Stomach smooth muscle (tissue), 2 donors: ENCODE results near the gene C1orf116.

ENCODE experiments used
- H3K27ac ChIP-seq: one replicate; pipeline ENCODE4 v1.7.0; 2013; ENCODE audit warnings: mild to moderate bottlenecking, low read length, inconsistent platforms
- H3K27me3 ChIP-seq, 2 donors: one replicate each; pipeline ENCODE4 v1.7.0; 2013; ENCODE audit warnings: low read length in 2 of 2; ENCODE audit not compliant: insufficient read depth in 2 of 2, control insufficient read depth in 1 of 2
- H3K36me3 ChIP-seq, 2 donors: one replicate each; pipeline ENCODE4 v1.7.0; 2013; ENCODE audit warnings: low read length in 2 of 2; ENCODE audit not compliant: control insufficient read depth in 2 of 2, insufficient read depth in 2 of 2
- H3K4me1 ChIP-seq: one replicate; pipeline ENCODE4 v1.7.0; 2013; ENCODE audit warnings: low read length; ENCODE audit not compliant: control insufficient read depth, insufficient read depth
- H3K4me3 ChIP-seq, 2 donors: one replicate each; pipeline ENCODE4 v1.7.0; 2013; ENCODE audit warnings: low read length in 2 of 2
- H3K9ac ChIP-seq, 2 donors: one replicate each; pipeline ENCODE4 v1.7.0; 2013; ENCODE audit warnings: low read length in 2 of 2, mild to moderate bottlenecking in 1 of 2
- H3K9me3 ChIP-seq, 2 donors: one replicate each; pipeline ENCODE4 v1.7.0; 2013; ENCODE audit warnings: low read length in 2 of 2; ENCODE audit not compliant: control insufficient read depth in 2 of 2
- donor health status: healthy.
- donor health status: Pancreatic carcinoma.

C1orf116 gene

GRCh38 chr1:207034998-207035397, 2.4 kb upstream of the C1orf116 start:
- H3K27ac ChIP-seq: no peak overlapping the region

GRCh38 chr1:207034208-207034607, 1.7 kb upstream of the C1orf116 start:
- no peaks in the 10 kb centered on the region for H3K9me3 ChIP-seq
- no peak overlapping the region for H3K4me3 ChIP-seq
- no peaks in the 10 kb centered on the region for H3K36me3 ChIP-seq
- H3K27ac ChIP-seq: no peak overlapping the region
- peaks cover 0 to 5% of the 10 kb centered on the region in 2 donors for H3K27me3 ChIP-seq
- H3K4me1 ChIP-seq: no peaks in the 10 kb centered on the region
- H3K9ac ChIP-seq: no peak overlapping the region

More at GRCh38 chr1:207034998-207035397, 2.4 kb upstream of the C1orf116 start:
- no peaks in the 10 kb centered on the region for H3K36me3 ChIP-seq
- H3K4me1 ChIP-seq: no peaks in the 10 kb centered on the region
- peaks cover 0 to 5% of the 10 kb centered on the region in 2 donors for H3K27me3 ChIP-seq
- no peak overlapping the region for H3K9ac ChIP-seq
- H3K4me3 ChIP-seq: no peak overlapping the region
- no peaks in the 10 kb centered on the region for H3K9me3 ChIP-seq

- Histone ChIP-seq H3K4me1 (no peaks in the 10 kb centered on the region), H3K9ac (no peak overlapping the region), H3K36me3 (no peaks in the 10 kb centered on the region), H3K9me3 (no peaks in the 10 kb centered on the region), H3K27ac (no peak overlapping the region), H3K4me3 (no peak overlapping the region), H3K27me3 (peaks cover 0 to 5% of the 10 kb centered on the region in 2 donors)
Measured at GRCh38 chr1:207033302-207033701, 746 bp upstream of the C1orf116 start.

- H3K4me3 ChIP-seq: no peak overlapping the region
Measured at GRCh38 chr1:207031632-207032264, 808 bp downstream of the C1orf116 start.

GRCh38 chr1:207031016-207031415, 1.5 kb downstream of the C1orf116 start:
- H3K27ac ChIP-seq: no peak overlapping the region
- no peaks in the 10 kb centered on the region for H3K36me3 ChIP-seq
- H3K9me3 ChIP-seq: no peaks in the 10 kb centered on the region
- H3K9ac ChIP-seq: no peak overlapping the region
- peaks cover 0 to 5% of the 10 kb centered on the region in 2 donors for H3K27me3 ChIP-seq
- no peak overlapping the region for H3K4me3 ChIP-seq
- peaks cover 3% of the 10 kb centered on the region for H3K4me1 ChIP-seq

More at GRCh38 chr1:207031632-207032264, 808 bp downstream of the C1orf116 start:
- H3K27me3 ChIP-seq: peaks cover 0 to 5% of the 10 kb centered on the region in 2 donors
- no peak overlapping the region for H3K9ac ChIP-seq
- H3K36me3 ChIP-seq: no peaks in the 10 kb centered on the region
- H3K9me3 ChIP-seq: no peaks in the 10 kb centered on the region
- H3K4me1 ChIP-seq: no peaks in the 10 kb centered on the region
- H3K27ac ChIP-seq: no peak overlapping the region

GRCh38 chr1:207030522-207031009, 2.0 kb downstream of the C1orf116 start:
- Histone ChIP-seq H3K4me3 (no peak overlapping the region), H3K27me3 (peaks cover 0 to 5% of the 10 kb centered on the region in 2 donors), H3K27ac (no peak overlapping the region), H3K9ac (no peak overlapping the region), H3K9me3 (no peaks in the 10 kb centered on the region), H3K36me3 (no peaks in the 10 kb centered on the region), H3K4me1 (peaks cover 7% of the 10 kb centered on the region)

GRCh38 chr1:207029701-207030521, 2.6 kb downstream of the C1orf116 start:
- no peak overlapping the region for H3K4me3 ChIP-seq
- H3K9ac ChIP-seq: no peak overlapping the region
- H3K9me3 ChIP-seq: no peaks in the 10 kb centered on the region
- H3K27ac ChIP-seq: no peak overlapping the region
- H3K27me3 ChIP-seq: peaks cover 0 to 5% of the 10 kb centered on the region in 2 donors
- no peaks in the 10 kb centered on the region for H3K36me3 ChIP-seq
- peaks cover 13% of the 10 kb centered on the region for H3K4me1 ChIP-seq

GRCh38 chr1:207028884-207029650, 3.5 kb downstream of the C1orf116 start:
- no peak overlapping the region for H3K4me3 ChIP-seq
- H3K4me1 ChIP-seq: peaks cover 21% of the 10 kb centered on the region
- H3K27me3 ChIP-seq: peaks cover 0 to 5% of the 10 kb centered on the region in 2 donors
- no peaks in the 10 kb centered on the region for H3K36me3 ChIP-seq
- H3K9ac ChIP-seq: no peak overlapping the region
- no peaks in the 10 kb centered on the region for H3K9me3 ChIP-seq
- no peak overlapping the region for H3K27ac ChIP-seq

GRCh38 chr1:207027921-207028320, 4.6 kb downstream of the C1orf116 start:
- Histone ChIP-seq H3K9ac (no peak overlapping the region), H3K27ac (no peak overlapping the region)

GRCh38 chr1:207027206-207027777, 5.3 kb downstream of the C1orf116 start:
- no peak overlapping the region for H3K4me3 ChIP-seq
- no peak overlapping the region for H3K27ac ChIP-seq
- no peaks in the 10 kb centered on the region for H3K9me3 ChIP-seq
- H3K27me3 ChIP-seq: peaks cover 0 to 5% of the 10 kb centered on the region in 2 donors
- no peak overlapping the region for H3K9ac ChIP-seq
- H3K36me3 ChIP-seq: no peaks in the 10 kb centered on the region
- peaks cover 23% of the 10 kb centered on the region for H3K4me1 ChIP-seq

More at GRCh38 chr1:207027921-207028320, 4.6 kb downstream of the C1orf116 start:
- H3K9me3 ChIP-seq: no peaks in the 10 kb centered on the region
- peaks cover 0 to 5% of the 10 kb centered on the region in 2 donors for H3K27me3 ChIP-seq
- no peak overlapping the region for H3K4me3 ChIP-seq
- peaks cover 21% of the 10 kb centered on the region for H3K4me1 ChIP-seq
- no peaks in the 10 kb centered on the region for H3K36me3 ChIP-seq
